Thyroid gland (tissue), 4 donors: ENCODE data around the gene SUSD2.
"Not testable (repeated sequence)": the region's sequence is repeated elsewhere in the genome, so short reads cannot be mapped to it uniquely, and the experiment has no call there.

Source experiments
- POLR2A ChIP-seq, 2 donors: fragments of 450-650 bp; IDR thresholded peaks; one replicate each; pipeline ENCODE4 v1.6.1; 2017; ENCODE audit warnings: antibody characterized with exemption in 2 of 2, mild to moderate bottlenecking in 2 of 2, moderate library complexity in 1 of 2
- TF ChIP-seq, protein P1 (sequence below), 6 experiments: fragments of 200-600 bp in 3 of 6; fragments of 450-650 bp in 3 of 6; sonication (generic) in 3 of 6; IDR thresholded peaks; one replicate each; pipeline ENCODE4 v1.5.1; 2016 to 2019; ENCODE audit warnings: antibody characterized with exemption in 6 of 6, mild to moderate bottlenecking in 2 of 6, inconsistent platforms in 1 of 6, moderate library complexity in 1 of 6

GRCh38 chr22:24238101-24238694, 56.9 kb downstream of the SUSD2 start:
- not testable (repeated sequence) for TF ChIP-seq POLR2A (IDR thresholded peaks at IDR 0.05)
- TF ChIP-seq, protein P1, sequence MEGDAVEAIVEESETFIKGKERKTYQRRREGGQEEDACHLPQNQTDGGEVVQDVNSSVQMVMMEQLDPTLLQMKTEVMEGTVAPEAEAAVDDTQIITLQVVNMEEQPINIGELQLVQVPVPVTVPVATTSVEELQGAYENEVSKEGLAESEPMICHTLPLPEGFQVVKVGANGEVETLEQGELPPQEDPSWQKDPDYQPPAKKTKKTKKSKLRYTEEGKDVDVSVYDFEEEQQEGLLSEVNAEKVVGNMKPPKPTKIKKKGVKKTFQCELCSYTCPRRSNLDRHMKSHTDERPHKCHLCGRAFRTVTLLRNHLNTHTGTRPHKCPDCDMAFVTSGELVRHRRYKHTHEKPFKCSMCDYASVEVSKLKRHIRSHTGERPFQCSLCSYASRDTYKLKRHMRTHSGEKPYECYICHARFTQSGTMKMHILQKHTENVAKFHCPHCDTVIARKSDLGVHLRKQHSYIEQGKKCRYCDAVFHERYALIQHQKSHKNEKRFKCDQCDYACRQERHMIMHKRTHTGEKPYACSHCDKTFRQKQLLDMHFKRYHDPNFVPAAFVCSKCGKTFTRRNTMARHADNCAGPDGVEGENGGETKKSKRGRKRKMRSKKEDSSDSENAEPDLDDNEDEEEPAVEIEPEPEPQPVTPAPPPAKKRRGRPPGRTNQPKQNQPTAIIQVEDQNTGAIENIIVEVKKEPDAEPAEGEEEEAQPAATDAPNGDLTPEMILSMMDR (IDR thresholded peaks at IDR 0.05) = not testable (repeated sequence)
